ENCODE results near the gene PARD3.

PARD3 gene

GRCh38 chr10:34191406-34191805 lies 623.7 kb downstream of the PARD3 start:
- DNase-seq, result no peak

- DNase-seq, result no peak
Observed at GRCh38 chr10:34190580-34190979, 624.5 kb downstream of the PARD3 start.

DNA sequence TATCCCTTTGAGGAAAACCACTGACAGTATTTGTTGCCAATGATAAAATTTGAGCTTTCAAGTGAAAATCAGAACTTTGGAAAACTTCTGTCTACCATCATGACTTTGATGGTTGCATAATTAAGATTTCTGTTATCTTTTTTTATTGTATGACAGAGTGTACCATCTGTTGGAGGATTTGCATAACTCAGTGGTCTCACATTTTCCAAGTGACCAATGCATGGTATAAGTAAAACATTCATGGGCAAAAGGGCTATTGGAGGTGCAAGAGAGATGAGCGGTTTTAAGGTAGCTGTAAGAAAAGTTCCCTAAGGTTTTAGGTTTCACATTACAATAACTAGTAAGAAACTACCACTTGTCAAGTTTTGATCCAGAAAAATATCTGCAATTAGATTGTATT lies 625.3 kb downstream of the PARD3 start:
- DNase-seq, result no peak

- no peak for DNase-seq
Observed at GRCh38 chr10:34188221-34188620, 626.9 kb downstream of the PARD3 start.

GRCh38 chr10:34187201-34187600 lies 627.9 kb downstream of the PARD3 start:
- DNase-seq, result no peak

GRCh38 chr10:34186745-34187144 lies 628.4 kb downstream of the PARD3 start:
- DNase-seq, result no peak

DNA sequence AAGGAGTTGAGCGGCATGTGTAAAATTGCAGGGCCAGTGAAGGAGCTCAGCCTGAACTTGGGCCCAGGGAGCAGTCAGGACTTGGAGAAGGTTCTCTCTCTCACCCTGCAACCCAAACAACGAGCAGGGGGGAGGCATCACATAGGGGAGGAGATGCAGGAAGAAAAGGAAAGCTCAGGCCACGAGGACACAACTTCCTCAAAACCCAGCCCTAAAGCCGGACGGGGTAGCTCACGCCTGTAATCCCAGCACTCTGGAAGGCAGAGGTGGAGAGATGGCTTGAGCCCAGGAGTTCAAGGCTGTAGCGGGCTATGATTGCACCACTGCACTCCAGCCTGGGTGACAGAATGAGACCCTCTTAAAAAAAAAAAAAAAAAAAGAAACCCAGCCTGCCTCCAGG lies 629.1 kb downstream of the PARD3 start:
- DNase-seq, result no peak

- no peak for DNase-seq
Observed at GRCh38 chr10:34184939-34185386, 630.1 kb downstream of the PARD3 start.

DNA sequence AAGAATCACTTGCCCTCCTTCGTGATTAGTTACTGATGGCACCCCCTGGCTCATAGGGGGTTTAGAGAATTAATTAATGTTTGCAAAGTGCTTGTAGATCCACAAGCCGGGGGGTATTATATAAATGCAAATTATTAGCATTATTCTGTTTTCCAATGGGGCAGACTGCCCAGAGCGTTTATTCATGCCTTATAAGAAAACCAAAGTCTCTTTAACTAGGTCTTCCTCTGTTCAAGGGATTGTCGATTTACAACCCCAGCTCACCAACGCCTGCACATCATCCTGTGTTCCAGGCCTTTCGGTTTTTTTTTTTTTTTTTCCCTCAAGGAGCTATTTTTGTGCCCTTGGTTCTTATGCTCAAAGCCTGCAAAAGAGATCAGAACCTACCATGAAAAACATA lies 630.7 kb downstream of the PARD3 start:
- no peak for DNase-seq

DNA sequence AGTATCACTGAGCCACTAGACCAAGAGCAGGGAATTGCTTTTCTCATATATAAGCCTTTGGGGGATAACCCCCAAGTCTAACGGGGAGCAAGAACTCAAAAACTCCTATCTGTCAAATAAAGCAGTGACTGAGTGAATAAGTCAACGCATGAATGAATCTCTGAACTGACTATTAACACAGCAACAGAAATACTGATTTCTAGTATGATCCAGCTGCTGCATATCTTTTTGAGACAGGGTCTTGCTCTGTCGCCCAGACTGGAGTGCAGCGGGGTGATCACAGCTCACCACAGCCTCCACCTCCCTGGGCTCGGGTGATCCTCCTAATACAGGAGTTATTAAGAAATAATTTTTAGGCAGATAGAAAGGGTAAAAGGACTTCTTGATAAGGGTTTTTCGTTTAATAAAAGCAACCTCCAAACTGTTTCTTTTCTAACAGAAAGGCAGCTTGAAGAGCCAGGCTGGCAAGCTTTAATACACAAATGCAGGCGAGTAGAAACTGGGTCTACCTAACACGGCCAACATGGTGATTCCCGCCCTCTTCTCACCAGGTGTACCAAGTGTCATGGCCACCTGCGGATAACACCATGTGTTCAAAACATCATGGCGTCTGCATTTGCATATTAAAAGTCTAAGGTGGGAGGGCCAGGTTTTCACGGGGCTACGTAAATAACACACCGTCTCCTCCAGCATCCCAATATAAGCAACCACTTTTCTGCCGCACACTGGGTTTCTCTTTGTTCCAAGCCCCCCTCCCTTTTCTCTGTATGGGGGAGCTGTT lies 631.9 kb downstream of the PARD3 start:
- DNase-seq, result no peak

DNA sequence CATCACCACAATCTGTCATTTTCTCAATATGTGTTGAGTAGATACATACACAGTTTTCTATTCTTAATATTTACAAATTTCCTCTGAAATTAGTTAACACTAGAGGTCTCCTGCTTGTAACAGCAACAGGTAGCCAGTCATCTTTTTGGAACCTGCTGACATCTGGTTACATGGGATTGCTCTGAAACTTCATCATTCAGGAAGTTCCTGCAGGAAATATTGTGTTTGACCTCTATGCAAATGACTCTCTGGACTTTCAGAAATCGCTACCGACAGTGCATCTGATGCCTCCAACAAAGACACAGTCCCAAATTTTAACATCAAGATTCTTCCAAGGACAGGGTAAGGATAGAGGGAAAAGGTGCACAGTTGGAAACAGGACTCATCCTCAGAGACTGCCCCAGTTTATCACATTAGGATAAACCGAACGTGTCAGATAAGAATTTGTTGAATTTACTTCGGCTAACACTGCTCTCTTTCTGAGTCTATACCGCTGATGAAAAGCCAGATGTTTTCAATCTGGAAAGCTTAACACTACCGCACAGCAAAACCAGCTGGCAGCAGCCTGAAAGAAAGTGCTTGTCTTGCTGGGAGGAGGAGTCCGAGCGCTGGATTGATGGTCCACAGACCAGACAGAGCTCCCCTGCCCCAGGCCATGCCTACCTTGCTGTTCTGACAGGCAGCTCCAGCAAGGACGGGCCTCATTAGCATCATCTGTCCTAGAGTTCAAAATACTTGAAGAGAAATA lies 633.4 kb downstream of the PARD3 start:
- no peak for DNase-seq

DNA sequence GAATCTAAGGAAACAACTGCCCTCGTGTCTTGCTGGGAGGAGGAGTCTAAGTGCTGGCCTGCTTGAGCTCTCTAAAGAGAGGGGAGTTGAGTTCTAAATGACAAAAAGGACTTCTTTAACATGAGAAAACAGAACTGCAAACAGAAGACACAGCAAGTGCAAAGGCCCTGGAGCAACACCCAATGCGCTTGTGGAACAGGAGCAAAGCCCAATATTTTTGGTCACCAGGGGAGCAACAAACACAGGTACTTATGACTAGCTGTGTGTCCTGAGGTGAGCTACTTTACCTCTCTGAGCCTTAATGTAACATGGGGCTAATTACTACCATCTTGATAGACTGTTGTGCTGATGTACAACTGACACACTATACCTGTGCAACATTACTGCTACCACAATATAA lies 634.3 kb downstream of the PARD3 start:
- no peak for DNase-seq

- no peak for DNase-seq
Observed at GRCh38 chr10:34179280-34179679, 635.8 kb downstream of the PARD3 start.

- no peak for DNase-seq
Observed at GRCh38 chr10:34178756-34179155, 636.3 kb downstream of the PARD3 start.

DNA sequence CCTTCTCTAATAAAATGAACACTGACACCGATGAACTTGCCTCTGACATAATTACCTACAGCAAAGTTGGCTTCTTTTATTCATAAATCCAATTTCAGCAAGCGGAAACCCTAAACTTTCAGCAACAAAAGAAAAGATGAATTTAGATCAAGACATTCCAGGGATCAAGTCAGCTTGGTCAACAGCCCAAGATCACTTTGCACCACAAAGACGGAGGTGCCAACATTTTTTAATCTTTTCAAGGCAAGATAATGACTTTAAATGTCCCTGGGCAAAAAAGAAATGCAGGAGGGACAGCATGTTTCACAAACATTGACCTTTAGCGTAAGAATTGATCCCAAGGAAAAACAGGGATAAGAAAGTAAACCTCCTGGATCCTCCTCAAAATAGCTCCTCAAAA lies 636.9 kb downstream of the PARD3 start:
- no peak for DNase-seq

DNA sequence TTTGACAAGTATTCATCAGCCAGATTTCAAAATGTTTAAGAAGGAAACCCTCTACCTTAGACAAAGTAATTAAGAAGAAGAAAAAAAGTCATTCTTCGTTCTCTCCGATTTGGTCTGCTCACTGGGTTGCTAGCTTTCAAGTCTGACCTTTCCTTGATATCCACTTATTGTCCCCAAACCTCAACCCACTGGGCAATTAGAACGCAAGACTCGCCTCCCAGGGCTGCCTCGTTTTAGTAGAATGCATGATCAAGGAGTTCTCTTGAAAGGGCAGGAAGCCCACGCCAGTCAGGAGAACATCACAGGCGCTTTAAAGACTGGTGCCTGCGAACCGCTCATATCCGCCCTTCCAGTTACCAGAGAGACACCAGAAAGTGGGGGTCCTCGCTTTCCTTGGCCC lies 637.7 kb downstream of the PARD3 start:
- DNase-seq, result no peak

DNA sequence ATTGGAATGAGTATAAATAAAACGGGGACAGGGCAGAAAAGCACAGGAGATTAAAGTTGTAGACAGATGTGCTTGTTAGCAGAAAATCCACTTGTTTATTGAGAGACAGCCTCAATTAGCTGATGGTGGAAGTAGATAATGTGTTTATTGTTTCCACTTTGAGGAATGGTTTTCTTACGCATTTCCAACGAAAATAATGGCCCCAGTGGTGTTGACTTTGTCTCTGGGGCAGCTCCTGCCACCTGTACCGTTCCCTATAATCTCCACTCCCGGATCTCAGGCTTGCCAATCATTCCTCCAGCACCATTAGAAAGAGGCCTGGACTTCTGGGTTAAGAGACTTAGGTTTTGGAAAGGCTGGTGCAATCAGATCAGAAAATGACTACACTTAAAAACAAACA lies 638.7 kb downstream of the PARD3 start:
- DNase-seq, result no peak

GRCh38 chr10:34175121-34175520 lies 640.0 kb downstream of the PARD3 start:
- DNase-seq, result no peak

DNA sequence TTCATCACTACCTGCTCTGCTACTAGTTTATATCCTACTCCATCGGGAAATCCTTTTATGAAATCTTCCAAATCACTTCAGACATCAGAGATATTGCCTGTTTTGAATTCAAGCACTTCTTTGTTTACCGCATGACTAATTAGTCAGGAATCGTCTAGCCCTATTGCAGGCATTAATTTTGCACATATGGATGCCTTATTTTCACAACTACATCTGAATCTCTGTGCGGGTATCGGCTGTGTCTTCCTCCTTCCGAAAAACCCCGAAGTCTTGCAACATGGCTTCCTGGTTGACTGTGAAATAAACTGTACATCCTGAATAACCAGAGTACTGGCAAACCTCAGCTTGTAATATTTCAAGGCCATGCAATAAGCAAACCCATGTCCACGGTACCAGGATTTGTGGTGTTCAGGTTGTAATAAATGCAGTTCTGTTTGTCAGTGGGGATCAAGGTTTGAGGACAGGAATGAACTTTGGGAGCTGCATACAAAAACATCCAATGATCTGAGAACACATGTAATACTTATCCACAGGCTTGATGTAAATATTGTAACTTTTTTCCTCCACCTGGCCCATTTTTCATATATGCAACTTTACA lies 642.1 kb downstream of the PARD3 start:
- no peak for DNase-seq

DNA sequence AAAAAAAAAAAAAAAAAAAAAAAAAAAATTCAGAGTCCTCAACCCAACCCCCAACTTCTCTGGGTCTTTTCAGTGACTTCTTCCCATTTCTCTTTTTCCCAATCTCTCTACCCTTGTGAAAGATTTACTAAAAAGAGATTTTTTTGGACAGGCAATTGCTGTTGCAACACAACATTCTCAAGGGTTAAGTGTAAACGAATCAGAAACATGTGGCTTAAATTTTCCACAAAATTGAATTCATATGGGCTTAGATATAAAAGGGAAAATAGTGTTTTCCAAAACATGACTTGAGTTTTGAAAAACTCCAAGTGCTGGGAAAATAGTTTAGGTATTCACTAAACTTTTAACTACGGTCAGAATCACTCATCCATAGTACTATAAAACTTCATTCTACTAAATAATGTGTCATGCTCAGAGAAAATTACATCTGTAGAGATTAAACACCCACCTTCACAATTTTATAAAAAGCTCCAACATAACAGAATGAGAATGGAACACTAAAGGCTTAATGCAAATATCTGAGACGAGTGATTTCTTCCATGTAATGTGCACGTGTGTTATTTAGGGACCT lies 643.1 kb downstream of the PARD3 start:
- no peak for DNase-seq

DNA sequence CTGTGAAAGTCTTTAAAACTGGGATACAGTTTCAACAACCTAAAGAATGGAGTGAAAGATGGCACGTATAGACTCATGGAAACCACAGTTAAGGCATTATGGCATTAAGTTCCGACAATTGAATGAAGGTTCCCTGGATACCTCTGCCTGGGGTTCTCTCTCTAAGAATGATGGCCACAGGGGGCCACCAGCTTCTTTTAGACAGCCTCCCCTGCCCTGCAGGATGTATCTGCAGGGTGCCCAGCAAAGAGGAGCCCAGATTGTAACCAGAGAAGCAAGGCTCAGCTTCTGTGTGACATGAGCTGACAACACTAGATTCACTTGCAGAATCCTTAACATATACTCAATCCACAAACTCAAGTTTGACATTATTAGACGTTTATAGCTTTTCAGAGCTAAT lies 645.4 kb downstream of the PARD3 start:
- no peak for DNase-seq

DNA sequence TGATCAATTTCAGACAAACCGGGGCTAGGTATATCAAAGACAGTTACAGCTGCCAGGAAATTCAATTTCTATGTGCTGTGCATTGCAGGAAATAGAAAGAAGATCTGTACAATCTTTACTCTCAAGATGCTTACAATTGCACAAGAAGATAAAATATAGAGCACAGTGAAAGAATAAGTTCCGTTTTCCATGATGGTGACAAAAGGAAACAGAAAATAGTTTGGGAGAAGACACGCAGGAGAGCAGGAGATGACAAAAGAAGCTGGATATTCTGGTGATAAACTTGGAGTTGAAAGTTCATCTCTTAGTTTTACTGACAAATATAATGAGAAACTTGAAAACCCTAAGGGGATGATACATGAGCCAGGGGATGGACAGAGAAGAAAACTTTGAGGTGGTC lies 646.0 kb downstream of the PARD3 start:
- no peak for DNase-seq

GRCh38 chr10:34168439-34168838 lies 646.7 kb downstream of the PARD3 start:
- DNase-seq, result no peak

DNA sequence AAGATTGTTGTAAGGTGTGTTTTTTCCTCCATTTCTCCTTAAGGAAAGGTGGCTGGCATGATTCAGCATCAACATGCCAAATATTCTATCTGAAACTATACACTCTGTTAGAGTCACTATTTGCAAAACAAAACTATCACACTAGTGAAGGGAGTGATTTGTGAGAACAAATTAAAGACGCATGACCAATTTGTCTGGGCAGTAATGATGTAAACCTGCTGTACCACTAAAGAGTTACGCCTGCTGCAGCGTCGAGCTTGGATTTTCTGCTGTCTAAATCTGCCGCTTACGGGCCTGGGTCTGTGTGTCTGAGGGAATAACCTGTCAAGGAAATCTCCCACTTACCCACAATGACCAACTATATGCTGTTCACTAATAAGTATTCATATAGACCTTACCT lies 648.3 kb downstream of the PARD3 start:
- no peak for DNase-seq
